Upper lobe of left lung (tissue), 4 donors: ENCODE measurements around the gene GUCA2A.

Source experiments
- EP300 ChIP-seq, 4 donors: sonication (generic); formaldehyde crosslinking; IDR thresholded peaks; one replicate each; pipeline ENCODE4 v1.5.1; 2017; ENCODE audit warnings: antibody characterized with exemption in 4 of 4, control low read depth in 2 of 4
- POLR2A ChIP-seq, 4 donors: fragments of 450-650 bp; IDR thresholded peaks; one replicate each; pipeline ENCODE4 v1.5.1; 2016 to 2017; ENCODE audit warnings: antibody characterized with exemption in 4 of 4, mild to moderate bottlenecking in 2 of 4
- TF ChIP-seq, protein P1 (sequence below), 6 experiments: fragments of 450-650 bp in 4 of 6; fragments of 200-600 bp in 2 of 6; sonication (generic) in 2 of 6; IDR thresholded peaks; one replicate each; pipeline ENCODE4 v1.5.1; 2016 to 2019; ENCODE audit warnings: antibody characterized with exemption in 6 of 6

DNA sequence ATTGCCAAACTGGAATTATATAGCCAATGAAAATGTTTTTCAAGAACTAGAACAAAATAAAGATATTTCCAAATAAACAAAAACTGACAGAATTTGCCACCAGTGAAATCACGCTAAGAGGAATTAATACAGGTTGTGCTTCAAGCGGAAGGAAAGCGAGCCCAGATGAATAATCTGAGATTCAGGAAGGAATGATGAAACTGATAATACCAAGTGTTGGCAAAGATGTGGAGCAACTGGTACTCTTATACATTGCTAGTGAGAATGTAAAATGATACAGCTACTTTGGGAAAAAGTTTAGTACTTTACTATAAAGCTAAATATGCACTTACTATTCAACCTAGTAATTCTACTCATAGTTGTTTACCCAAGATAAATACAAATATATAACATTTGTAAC, 42.1 kb downstream of the GUCA2A start:
- no peak for TF ChIP-seq EP300 (IDR thresholded peaks at IDR 0.05)
- TF ChIP-seq, protein P1, sequence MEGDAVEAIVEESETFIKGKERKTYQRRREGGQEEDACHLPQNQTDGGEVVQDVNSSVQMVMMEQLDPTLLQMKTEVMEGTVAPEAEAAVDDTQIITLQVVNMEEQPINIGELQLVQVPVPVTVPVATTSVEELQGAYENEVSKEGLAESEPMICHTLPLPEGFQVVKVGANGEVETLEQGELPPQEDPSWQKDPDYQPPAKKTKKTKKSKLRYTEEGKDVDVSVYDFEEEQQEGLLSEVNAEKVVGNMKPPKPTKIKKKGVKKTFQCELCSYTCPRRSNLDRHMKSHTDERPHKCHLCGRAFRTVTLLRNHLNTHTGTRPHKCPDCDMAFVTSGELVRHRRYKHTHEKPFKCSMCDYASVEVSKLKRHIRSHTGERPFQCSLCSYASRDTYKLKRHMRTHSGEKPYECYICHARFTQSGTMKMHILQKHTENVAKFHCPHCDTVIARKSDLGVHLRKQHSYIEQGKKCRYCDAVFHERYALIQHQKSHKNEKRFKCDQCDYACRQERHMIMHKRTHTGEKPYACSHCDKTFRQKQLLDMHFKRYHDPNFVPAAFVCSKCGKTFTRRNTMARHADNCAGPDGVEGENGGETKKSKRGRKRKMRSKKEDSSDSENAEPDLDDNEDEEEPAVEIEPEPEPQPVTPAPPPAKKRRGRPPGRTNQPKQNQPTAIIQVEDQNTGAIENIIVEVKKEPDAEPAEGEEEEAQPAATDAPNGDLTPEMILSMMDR (IDR thresholded peaks at IDR 0.05), result no peak
- TF ChIP-seq POLR2A (IDR thresholded peaks at IDR 0.05), result no peak
